ENCODE measurements around the gene TNFRSF18. TPM values are rescaled to one million over a fixed set of nuclear protein-coding genes. Genes with fewer than 3 reads are reported as not detected.

TNFRSF18 gene
- polyA plus RNA-seq, 4 donors, result 0.29 to 0.79 (median 0.53) TPM

DNA sequence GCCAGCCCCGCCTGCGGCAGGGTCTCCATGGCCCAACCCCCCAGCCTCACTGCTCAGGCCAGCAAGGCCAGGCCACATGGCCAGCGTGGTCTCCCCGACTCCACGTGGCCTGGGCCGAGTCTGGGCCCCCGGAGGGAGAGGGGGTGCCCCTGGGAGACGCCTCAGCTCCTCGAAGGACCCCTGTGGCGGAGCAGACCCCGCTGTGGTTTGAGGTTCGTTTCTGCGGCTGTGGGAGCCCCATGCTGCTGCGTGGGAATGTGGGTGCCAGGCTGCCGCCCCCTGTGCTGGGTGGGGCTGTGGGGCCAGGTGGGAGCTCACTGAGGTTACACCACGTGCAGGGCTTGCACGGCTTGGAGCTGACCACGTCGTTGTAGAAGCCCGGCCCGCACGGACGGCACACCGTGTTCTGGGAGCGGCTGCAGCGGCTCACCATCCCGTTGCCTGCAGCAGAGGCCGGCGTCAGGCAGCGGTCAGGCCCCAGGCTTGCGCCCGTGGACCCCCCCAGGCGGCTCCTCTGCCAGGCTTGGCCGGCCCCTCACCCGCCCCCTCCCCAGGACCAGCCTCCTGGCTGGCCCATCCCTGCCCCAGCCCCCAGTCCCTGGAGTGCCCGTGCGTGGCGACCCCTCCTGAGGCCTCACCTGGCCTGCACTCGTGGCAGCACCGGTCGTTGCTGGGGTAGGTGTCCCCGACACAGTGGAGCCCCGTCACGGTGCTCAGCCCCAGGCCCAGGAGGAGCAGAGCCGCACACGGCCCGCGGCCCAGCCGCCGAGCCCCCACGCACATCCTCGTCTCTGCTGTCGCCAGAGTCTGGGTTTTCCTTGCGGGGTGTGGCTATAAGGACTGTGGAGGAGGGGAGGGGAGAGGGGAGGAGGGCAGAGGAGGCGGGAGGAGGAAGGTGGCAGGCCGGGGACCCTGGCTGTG, 7.2 kb upstream of the TNFRSF18 start, which contains the start of gene TNFRSF4:
TSS of gene TNFRSF4 (minus strand) at position 809 of the 921 bp plus-strand sequence. CDS start at position 783, 26 bp downstream.
- DNase-seq (ENCODE audit: low read depth in 4 of 4, low spot score in 2 of 4), result no peak

DNA sequence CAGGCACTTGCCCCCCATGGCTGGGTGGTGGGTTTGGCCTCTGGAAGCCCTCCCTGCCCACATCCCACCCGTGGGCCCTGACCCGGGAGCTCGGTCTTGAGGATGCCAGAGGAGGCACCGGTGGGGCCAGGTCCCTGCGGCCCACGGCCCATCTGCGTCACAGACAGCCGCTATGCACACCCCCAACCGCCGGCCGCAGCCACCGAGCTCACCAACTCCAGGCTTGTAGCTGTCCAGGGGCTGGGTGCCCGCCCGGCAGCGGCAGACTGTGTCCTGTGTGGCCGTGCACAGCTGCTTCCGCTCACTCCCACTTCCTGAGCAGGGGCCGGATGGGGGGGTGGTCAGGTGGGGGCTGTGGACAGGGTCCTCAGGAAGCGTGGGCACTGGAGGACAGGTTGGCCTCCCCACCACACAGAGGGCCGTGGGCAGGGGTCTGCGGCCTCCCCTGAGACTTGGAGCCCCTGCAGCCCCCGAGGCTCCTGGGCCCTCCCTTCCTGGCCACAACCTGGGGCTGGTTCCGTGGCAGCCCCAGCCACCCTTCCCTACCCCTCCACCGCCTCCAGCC, 6.5 kb upstream of the TNFRSF18 start:
- no peak for DNase-seq (ENCODE audit: low read depth in 4 of 4, low spot score in 2 of 4)

DNA sequence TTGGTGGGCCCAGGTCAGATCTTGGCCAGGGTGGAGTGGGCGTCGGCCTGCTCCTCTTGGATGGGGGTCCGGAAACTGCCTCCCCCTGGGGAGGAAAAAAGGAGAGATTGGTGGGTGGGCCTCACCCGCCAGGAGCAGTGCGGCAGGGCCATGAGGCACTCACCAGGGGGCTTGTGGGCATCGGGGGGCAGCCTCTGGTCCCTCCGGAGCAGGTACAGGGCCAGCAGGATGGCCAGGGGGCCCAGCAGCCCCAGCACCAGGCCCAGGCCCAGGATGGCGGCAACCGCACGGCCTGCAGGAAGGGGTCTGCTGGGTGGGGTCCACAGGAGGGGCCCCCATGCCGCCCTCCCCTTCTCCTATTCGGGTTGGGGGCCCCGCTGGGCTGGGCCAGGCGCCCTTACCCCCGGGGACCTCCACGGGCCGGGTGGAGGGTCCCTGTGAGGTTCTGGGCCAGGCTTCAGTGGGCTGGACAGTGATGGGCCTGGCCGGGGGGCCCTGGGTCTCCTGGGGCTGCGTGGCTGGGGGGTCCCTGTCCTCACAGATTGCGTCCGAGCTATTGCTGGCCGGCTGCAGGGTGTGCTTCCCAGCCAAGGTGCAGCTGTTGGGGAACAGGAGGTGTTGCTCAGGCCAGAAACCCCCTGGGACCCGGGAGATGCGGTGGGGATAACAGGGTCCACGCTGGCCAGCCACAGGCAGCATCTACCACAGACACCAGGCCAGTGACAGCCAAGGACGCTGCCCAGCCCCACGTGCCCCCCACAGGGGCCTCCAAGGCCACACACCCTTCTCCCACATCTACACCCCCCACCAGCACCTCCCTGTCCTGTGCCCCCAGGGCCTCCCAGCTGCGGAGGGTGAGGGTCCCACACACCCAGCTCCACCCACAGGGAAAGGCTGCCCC, 5.4 kb upstream of the TNFRSF18 start:
- no peak for DNase-seq (ENCODE audit: low read depth in 4 of 4, low spot score in 2 of 4)

DNA sequence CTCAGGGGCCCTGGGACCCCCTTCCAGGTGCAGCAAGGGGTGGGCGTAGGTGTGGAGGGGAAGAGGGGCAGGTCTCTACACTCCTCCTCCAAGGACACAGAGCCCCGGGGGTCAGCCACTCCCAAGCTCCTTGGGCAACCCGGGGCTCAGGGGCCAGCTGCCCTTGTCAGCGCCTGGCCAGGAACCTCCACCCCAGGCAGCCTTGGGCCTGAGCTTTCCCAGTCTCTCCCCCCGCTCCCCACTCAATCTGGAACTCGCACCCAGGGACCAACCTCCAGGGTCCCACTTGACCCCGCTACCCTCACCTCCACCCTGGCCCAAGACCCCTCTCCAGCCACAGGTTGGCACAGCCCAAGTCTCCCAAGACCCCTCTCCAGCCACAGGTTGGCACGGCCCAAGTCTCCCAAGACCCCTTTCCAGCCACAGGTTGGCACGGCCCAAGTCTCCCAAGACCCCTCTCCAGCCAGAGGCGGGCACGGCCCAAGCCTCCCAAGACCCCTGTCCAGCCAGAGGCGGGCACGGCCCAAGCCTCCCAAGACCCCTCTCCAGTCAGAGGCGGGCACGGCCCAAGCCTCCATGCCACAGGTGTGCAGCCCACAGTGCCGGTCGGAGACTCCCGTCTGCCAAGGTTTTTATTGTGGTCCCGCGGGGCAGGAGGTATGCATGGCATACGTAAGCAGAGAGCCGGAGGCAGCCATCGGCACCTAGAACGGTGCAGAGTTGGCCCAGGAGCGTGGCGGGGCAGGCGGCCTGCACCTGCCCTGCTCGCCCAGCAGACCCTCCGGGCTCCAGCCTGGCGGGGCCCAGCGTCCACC, 4.5 kb upstream of the TNFRSF18 start:
- no peak for DNase-seq (ENCODE audit: low read depth in 4 of 4, low spot score in 2 of 4)

DNA sequence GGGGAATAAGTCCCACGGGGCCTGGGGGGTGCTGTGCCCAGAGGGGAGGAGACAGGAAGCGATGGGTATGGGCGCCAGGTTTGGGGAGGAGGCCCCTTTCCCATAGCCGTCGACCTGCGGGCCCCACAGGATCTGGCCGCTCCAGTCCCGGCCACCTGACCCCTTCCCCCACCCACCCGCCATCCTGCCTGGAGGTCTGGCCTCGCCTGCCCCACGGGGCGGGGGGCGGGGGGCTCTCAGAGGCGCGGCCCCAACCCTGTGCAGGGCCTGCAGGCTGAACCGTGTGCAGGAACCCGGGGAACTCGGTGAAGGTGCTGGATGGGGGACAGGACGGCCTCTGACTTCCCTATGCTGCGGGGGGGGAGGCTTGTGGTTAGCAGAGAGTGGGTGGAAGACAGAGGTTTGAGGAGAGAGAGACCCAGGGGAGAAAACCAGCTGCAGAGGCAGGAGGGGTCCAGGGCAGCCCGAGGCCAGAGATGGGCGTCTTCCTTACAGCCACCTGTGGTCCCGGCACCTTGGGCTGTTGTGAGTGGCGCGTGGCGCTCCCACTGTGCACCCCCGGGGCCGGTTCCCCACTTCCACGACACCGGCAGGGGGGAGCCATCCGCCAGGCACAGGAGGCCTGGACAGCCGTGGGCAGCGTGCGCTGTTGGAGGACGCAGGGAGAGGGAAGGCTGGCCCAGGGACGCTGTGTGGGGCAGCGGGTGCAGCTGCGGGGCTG, 2.5 kb upstream of the TNFRSF18 start:
- no peak for DNase-seq (ENCODE audit: low read depth in 4 of 4, low spot score in 2 of 4)

DNA sequence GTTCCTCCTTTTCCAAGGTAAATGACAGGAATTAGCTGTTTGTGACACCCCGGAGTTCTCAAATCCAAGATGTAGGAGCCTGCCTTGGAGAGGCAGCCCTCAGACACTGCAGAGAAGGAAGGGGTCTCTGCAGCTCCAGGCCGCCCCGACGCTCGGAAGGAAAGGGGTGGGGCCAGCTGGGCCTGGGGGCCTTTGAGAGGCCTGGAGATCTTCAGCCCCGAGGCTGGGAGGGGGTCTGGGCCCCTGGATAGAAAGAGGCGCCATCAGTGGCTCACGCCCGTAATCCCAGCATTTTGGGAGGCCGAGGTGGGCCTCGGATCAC, 1.1 kb upstream of the TNFRSF18 start:
- DNase-seq (ENCODE audit: low read depth in 4 of 4, low spot score in 2 of 4), result no peak

DNA sequence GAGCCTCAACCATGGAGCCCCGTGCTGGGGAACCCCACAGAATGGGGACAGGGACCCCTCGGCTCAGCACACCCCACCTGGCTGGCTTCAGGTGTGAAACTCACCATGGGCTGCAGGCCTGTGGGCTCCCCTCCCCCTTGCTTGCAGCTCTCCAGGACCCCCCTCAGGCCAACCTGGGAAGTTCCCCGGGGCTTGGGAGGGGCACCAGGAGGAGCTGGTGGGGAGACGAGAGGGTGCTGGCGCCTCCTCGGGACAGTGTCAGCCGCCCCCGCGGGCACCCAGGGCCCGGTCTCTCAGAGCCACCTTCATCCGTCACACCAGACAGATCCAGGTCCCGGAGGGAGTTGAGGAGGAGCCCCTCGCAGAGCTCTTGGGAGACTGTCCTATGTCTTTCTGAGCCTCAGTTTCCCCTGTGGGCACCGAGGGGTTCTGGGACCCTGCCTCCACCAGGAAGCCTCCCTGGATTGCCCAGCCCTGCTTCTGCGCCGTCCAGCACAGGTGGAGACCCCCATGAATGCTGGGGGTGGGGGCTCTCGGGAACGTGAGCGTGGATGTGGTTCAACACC, 657 bp upstream of the TNFRSF18 start:
- DNase-seq (ENCODE audit: low read depth in 4 of 4, low spot score in 2 of 4), result no peak

DNA sequence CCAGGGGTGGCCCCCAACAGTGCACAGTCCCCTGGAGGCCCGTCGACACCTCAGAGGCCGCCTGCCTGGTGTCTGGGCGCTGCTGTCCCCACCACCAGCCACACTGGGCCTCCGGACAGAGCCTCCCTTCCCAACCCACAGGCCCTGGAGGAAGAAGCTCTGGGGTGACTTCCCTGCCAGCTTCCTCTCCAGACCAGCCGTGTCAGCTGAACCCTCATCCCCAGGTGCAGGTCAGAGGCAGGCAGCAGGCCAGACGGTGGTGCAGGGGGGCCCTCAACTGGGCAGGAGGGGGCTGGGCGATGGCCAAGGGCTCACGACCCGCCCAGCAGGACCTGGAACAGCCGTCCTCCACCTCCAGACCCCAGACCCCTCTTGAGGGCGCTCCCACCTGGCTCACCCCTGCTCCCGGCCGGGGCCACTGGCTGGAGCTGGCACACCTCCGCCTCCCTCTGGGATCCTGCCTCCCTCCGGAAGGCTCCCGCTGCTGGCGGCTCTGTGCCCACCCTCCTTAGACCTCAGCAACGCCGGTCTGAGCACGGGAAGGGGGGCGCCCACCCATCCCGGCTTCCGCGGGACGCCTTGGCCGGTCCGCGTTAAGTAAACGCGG, 520 bp downstream of the TNFRSF18 start:
- DNase-seq (ENCODE audit: low read depth in 4 of 4, low spot score in 2 of 4), result no peak

DNA sequence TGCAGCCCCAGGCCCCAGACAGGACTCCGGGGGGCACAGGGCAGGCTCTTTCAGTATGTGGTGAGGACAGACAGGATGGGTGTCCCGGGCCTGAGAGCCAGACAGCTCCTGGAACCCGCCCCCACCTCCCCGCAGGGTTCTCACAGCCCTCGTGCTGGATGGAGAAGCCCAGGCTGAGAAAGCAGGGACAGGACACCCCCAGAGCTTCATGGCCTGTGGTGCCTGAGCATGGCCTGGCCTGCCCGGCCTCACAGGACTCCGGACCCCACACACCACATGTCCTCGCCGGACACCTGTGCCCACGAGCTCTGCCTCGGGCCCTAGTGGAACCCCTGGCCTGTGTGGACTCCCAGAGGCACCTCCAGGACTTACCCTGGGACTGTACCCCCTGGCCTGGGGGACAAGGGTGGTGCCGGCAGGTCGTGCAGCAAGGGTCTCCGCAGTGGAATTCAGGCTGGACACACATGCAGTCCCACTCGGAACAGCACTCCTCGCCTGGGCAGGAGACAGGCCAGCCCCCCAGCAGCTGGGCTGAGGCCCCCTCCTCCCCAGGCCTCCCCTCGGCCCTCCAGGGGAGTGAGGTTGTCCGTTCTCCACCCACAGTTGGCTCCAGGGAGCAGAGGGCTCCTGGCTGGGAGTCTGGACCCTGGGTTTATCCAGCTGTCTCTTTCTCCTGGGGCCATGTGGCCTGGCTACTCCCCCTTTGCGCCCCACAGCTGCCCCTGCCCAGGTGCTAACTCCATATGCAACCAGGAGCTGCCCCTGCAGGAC, 1.2 kb downstream of the TNFRSF18 start:
- no peak for DNase-seq (ENCODE audit: low read depth in 4 of 4, low spot score in 2 of 4)

DNA sequence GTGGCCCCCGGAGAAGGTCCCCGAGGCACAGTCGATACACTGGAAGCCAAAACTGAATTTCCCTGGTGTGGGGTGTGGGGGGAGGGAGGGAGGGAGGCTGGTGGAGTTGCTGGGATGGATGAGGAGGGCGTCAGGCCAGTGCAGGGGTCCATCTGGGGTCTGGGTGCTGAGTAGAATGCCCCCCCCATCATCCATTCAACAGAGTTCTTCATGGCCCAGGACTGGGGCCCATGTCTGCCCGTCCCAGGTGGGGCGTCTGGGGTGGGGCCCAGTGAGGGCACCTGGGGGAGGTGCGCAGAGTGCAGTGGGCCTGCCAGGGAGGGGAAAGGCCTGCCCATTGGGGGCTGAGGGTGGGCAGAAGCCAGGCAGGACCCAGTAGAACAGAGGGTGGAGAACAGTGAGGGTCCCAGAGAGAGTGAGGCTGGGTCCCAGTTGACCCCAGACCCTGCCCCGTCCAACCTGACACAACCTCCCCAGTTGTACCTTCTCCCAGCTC, 1.9 kb downstream of the TNFRSF18 start:
- no peak for DNase-seq (ENCODE audit: low read depth in 4 of 4, low spot score in 2 of 4)

DNA sequence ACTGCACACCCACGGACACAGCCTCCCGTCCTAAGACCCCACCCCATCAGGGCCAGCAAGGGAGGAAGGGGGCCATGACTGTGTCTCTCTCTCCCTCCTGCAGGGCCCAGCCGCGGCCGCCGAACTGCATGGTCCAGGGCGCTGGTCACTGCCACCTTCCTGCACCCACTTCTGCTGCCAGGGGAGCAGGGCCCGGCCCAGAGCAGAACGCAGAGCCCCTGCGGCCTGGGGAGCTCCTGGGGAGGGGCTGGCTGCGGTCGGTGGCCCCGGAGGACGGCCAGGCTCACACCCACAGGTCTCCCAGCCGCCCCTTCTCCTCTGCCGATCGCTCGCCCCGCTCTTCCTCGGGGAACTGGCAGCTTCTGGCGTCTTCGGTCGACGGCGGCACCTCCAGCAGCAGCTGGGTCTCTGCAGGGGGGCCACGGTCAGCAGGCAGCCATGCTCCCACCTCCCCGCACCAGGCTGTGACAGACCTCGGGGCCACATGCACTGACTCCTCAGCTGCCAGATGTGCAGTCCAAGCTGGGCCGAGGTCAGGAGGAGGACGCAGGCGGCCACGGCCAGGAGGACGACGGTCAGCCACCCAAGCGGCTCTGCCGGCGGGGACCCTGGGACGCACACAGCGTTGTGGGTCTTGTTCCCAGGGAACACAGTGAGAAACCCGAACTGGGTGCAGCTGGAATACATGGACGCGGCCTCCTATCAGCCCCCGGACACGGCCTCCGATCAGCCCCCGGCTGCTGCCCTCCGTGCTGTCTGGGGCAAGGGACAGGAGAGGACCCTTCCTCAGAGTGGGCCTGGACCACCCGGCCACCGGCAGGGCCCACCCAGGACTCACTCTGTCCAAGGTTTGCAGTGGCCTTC, 2.6 kb downstream of the TNFRSF18 start:
- no peak for DNase-seq (ENCODE audit: low read depth in 4 of 4, low spot score in 2 of 4)

DNA sequence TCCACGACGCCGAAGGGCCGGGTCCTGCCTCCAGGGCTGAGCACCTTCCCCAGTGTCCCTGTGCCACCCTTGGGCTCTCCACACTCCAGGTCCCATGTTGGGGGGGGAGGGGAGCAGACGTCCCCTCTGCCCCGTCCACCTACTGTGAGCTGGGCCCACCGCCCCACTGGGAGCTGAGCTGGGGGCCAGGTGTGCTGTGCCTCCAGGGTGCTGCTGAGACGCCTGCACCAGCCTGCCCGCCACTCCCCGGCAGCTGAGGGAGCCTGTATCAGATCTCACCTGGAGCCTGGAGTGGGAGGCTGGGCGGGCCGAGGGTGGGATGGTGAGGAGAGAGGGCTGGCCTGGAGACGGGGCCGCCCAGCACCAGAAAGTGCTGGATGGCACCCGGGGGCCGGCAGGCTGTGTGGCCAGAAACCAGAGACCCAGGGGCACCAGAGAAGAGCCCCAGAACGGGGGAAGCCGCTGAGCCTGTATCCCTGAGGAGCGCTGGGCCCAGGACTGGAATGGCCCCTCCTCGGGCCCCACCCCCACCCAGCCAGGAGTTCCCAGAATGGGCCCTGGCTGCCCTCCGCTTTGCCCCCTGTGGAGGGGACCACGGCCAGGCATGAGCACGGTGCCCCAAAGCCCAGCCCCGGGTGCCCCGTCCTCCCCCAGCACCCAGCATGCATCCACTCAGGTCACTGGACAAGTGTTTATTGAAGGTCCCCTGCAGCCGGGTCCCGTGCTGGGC, 3.4 kb downstream of the TNFRSF18 start:
- no peak for DNase-seq (ENCODE audit: low read depth in 4 of 4, low spot score in 2 of 4)

DNA sequence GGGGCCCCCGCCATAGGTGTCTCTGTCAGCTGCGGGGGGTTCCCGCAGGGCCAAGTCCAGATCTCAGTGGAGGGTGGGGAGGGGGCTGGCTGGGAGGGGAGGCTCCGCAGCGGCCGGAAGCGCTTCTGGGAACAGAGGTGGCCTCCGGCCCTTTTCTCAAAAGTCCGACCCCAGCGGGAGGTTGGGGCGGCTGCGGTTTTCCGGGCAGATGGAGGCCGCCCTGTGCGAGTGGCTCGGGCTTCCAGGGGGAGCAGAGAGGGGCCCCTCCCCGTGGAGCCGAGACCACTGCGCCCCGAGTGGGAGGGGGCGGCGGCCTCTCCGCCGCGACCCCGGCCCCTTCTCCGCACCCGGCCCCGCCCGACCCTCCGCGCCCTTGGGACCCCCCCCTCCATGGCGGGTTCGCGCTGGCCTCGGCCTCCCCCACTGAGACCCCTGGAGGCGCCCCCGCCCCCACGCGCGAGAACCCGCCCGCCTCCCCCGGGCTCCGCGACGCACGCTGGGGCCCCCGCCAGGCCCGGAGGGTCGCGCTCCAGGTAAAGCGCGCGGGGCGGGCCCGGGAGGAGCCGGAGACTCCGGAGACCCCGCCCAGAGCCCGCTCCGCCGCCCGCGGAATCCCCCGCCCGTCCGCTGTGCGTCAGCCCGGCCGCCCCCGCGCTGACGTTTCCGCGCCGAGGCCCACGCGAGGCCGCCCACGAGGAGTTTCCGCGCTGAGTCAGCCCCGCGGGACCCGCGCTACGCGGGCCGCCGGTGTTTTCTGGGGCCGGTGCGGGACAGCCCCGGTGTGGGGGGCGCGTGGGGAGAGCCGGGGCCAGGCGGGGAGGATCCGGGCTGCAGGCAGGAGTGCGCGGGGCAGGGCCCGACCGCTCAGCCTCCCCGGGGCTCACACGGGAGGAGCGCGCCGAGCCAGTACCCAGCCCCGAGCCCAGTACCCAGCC, 5.2 kb downstream of the TNFRSF18 start:
- no peak for DNase-seq (ENCODE audit: low read depth in 4 of 4, low spot score in 2 of 4)

DNA sequence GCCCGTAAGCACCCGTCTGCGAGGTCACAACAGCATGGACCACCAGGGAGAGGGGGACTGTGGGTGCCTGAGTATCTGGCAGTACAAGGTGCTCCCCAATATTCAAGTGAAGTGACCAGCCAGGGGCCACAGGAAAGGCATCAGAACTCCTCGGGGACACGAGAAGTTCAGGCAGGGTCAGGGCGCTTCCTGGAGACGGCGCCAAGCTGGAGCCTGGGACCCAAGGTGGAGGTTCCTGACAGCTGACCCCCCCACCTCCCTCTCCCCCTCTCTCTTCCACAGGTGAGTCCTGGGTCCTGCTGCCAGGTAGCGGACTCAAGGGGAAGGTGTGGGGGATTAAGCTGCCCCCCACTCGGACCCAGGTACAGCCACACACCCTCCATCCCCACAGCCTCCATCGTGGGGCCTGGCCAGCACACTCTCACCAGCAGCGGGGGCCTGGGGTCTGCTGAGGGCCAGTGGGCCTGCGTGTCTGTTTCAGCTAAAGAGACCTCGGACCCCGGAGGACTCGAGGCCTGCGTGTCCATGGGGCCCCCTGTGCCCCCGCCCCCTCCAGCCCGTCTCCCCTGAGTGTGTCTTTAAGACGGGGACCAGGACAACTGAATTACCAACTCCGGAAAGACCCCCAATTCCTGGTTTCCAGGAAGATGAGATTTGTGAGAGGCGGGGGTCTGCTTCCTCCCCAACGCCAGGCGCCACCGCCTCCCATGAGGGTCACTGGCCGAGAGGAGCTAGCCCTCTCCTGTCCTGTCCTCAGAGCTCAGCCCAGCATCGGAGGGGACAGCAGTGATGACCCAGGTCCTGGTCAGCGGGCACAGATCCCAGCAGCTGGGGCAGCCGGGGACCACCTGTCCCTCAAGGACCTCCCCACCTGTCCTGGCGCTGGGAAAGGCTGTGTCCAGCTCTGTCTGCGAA, 6.2 kb downstream of the TNFRSF18 start:
- no peak for DNase-seq (ENCODE audit: low read depth in 4 of 4, low spot score in 2 of 4)

Data from left renal cortex interstitium (tissue), 4 donors.